Bone marrow (tissue), 2 donors: ENCODE measurements around the gene ABCA4.
"Not testable (repeated sequence)": the region's sequence is repeated elsewhere in the genome, so short reads cannot be mapped to it uniquely, and the experiment has no call there.

Source experiments
- DNase-seq, 2 donors: peaks; one replicate each; lab custom pipeline; 2025; lab: John Stamatoyannopoulos, UW

ABCA4 gene

DNA sequence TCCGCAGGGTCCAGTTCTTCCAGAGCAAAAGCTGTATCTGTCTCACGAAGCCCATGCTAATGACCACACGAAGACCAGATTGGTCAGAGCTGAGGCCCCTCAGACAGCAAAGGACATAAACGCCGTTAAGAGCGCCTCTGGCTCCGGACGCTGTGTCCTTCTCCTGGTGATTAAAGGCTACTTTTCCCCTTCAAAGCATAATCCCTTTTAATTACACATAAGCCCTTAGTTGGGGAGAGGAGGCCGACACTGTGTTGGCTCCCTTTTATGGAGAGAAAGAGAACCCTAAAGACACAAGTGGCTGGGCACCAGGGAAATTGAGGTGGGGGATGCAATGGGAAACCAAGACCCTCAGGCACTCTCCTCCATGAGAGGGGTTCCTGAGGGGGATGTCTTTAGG, at the start of gene ABCA4:
Gene ABCA4, minus strand, starts transcription at position 158 of the 400 bp plus-strand sequence. Its CDS starts 103 bp downstream, at position 55.
- DNase-seq, result no peak

DNA sequence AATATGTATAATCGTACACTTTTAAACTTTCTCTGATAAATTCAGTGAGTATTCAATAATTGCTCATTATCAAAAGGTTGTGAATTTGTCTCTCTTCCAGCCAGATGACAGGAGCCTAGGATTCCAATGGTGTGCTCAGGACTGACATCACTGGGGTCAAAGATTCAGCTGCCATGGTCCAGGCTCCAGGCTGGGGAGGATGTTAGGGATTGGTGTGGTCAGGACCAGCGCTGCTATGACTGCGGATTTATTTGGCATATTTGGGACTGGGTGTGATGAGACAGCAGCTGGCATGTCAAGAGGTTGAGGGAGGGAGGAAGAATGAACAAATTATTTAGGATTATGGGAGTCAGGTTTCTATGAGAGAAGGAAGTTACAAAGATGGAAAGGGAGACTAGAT, 48.2 kb upstream of the ABCA4 start:
- no peak for DNase-seq

DNA sequence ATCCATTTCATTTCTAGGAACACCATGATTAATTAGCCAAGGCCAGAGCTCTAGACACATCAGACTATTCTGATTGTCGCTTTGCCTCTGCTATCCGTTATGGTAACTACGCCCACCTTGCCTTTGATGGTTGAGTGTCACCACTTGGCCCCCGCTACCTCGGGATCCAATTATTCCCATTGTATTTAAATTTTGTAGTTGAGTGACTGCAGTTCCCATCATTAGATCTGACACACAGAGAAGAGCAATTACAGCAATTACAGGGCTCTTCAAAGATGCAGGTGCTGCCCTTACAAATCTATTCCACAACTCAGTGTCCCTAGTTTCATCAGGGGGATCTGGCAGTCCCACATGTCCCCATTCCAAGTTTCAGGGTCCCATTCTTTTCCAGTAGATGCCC, 44.9 kb upstream of the ABCA4 start:
- no peak for DNase-seq

DNA sequence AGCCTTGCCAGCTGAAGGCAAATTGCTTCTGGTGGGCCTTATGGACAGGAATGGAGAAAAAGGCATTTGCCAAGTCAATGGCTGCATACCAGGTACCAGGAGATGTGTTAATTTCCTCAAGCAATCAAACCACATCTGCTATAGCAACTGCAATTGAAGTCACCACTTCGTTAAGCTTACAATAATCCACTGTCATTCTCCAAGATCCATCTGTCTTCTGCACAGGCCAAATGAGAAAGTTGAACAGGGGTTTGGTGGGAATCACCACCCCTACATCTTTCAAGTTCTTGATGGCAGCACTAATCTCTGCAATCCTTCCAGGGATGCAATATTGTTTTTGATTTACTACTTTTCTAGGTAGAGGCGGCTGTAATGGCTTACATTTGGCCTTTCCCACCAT, 43.9 kb upstream of the ABCA4 start:
- not testable (repeated sequence) for DNase-seq

DNA sequence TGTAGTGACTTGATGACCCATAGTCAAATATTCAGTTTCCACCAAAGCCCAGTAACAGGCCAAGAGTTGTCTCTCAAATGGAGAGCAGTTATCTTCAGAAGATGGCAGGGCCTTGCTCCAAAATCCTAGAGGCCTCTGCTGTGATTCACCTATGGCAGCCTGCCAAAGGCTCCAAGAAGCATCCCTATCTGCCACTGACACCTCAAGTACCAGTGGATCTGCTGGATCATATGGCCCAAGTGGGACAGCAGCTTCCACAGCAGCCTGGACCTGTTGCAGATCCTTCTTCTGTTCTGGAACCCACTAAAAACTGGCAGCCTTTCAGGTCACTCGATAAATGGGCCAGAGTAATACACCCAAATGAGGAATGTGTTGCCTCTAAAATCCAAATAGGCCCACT, 43.2 kb upstream of the ABCA4 start:
- not testable (repeated sequence) for DNase-seq

DNA sequence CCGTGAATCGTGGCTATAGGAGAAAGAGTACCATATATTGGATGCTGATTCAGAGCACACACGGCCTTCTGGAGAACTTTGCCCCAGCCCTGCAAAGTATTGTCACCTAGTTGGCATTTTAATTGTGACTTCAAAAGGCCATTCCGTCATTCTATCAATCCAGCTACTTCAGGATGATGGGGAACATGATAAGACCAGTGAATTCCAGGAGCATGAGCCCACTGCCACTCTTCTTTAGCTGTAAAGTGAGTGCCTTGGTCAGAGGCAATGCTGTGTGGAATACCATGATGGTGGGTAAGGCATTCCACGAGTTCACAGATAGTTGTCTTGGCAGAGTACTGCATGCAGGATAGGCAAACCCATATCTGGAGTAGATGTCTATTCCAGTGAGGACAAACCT, 42.3 kb upstream of the ABCA4 start:
- not testable (repeated sequence) for DNase-seq

DNA sequence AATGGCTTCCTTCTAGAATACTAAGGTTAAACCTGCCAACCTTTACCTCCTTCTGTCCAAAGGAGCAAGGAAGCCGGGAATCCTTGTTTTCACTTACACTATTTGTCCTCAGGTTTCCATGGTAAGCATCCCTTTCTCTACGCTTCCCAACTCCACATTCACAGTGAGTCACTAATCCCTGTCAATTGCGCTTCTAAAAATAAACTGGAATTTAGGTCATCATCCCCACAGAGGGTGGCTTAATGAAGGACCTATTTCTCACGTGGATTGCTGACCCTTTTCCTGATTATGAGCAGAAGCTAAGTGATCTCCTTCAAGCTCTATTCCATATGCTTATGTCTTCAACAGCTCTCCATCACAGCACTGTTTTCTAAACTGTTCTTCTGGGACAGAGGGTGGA, 39.9 kb upstream of the ABCA4 start:
- no peak for DNase-seq

DNA sequence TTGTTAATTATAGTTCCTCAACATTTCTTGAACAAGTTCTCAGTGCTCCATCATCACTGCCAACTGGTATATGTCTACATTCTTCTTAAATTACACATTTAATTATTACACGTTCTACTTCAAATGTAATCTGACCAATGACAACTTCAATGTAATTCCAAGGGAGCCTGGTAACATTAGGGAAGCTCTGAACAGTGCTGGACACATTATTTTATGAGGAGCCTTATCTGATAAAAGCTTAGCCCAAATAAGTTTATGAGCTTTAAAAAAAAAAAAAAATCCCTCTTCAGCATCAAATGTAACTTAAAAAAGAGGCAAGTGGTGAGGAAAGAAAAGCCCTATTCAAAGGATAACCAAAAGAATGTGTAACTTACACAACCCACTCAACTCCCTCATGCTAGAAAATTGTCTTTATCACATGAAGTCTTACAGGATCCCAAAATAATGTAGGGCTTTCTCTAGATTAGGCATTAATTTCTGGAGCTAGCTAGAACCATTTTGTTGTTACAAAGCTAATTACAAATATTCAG, 35.2 kb upstream of the ABCA4 start:
- DNase-seq, result no peak

DNA sequence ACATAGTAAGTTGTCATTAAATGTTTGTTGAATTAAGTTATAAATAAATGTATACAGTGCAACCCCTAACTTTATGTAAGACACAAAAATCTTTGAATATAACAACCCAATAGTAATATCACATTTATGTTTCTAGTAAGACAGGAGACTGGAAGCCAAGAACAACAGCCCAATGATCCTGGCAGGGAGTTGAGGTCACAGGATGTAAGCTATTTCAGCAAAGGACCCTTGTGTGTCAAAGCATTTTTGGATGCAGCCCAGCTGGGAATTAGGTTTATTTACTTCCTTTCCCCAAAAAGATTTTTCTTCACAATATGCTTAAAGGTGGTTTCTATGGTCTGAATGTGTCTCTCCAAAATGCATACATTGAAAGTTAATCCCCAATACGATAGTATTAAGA, 34.0 kb upstream of the ABCA4 start:
- no peak for DNase-seq

DNA sequence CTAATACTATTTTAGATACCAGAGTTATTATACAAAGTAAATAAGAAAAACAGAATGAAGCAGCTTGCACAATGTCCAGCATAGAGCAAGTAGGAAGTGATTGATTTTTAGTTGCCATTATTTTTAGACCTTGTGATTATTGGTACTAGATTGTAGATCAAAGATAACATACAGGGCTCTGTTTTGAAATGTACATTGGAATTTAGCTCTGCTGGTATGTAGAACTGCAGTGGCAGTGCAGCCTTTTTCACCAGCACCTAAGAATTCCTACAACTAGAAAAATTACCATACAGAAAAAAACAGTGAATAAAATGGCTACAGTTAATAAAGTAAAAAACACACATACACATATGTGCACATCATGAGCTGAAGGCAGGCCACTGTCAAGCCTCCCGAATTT, 32.2 kb upstream of the ABCA4 start:
- no peak for DNase-seq

DNA sequence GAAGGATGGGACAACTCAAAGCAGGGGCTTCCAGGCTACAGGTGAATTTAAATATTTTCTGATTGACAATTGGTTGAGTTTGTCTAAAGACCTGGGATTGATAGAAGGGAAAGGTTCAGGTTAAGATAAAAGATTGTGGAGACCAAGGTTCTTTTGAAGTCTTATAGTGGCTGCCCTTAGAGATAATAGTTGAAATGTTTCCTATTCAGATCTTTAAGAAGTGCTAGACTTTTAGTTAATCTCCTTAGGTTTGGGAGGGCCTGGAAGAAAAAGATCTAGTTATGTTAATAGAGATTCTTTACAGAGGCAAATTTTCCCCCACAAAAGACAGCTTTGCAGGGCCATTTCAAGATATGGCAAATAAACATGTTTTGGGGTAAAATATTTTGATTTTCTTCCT, 28.2 kb upstream of the ABCA4 start:
- not testable (repeated sequence) for DNase-seq

DNA sequence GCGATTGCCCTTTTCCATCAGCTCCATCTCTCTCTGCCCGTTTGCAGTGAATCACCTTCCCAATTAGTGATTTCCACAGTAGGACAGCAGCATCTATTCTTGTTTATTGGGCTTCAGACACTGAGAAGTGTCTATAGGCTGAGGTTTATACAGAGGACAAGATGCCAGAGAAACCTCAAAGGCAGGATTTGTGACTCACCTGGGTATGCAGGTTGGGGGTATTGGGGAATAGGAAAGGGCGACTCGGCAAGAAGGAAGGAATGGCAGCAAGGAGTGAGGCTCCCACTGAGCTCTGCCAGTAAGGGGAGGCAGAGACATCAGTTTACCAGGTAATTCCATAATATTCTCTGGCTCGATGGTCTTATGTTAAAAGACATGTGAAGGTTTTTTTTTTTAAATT, 25.3 kb upstream of the ABCA4 start:
- DNase-seq, result no peak

DNA sequence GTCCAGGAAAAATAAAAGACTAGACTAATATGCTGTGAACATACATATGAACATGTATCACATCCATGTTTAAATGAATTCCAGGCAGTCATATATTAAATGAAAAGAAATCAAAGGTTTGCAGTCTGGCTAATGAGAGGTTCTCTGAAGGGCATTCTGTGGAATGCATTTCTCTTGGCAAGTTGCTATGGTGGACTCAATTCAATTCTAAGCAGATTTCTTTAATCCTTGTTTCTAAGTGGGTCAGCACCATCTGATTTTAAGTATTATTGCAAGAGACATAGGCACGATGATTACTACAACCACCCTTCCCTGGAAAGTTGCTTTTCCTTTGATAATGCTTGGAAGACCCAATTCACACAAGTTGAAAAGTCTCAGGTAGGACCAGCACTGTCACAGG, 23.9 kb upstream of the ABCA4 start:
- DNase-seq, result no peak

DNA sequence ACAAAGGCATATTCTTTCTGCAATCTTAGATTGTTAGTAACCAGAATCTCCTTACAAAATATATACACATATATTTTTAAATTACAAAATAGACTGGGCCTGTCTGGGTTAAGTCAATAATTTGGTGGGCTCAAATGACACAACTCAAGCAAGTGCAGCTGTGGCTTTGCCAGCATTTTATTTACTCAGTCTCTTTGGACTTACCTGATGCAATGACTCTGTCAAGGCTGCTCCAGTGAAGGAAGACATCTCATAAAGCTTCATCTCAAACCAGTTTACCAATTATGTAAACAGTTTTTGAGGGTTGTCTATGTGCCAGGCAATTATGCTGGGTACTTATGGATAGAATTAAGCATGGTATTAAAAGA, 22.8 kb upstream of the ABCA4 start:
- no peak for DNase-seq

DNA sequence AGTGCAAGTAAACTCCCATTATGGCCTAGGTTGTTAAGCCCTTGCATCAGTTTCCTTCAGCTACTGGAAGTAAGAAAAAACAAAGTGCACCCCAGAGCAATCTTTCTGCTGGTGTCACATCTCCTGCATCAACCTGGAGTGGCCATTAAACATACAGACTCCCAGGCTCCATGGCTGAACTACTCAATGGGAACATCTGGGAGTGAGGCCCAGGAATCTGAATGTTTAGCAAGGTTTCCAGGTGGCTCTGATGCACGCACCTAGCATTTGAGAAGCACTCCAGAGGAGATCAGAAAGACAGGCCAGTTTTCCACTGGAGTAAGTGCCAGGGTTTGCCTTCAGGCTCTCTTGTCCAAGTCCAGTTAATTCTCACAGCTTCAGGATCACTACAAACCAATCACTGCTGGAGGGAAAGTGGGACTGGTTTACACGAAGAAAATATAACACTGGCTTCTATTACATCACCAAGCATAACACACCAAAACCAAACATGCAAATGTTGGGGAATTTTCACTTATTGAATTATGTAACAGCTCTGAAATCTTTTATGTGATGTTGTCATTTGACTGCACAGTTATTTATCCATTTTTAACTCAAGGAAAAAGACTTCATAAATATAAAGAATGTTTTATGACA, 22.3 kb upstream of the ABCA4 start:
- DNase-seq, result no peak

DNA sequence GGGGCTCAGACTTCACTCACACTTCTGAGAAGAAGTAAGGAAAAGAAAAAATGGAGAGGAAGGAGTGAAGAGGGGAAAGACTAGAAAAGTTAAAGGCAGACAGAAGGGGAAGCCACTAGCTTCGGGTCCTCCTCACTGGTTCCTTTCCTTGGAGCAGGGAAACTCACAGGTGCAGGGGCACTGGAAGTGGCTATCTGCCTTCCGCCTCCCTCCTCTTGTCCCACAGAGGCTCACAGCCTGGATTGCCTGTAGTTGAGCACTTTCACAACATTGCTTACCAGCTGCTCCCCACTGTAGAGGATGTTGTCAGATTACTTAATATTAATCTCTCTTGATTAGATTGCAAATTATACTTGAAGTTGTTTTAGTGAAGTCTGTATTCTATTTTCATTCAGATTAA, 21.6 kb upstream of the ABCA4 start:
- no peak for DNase-seq

DNA sequence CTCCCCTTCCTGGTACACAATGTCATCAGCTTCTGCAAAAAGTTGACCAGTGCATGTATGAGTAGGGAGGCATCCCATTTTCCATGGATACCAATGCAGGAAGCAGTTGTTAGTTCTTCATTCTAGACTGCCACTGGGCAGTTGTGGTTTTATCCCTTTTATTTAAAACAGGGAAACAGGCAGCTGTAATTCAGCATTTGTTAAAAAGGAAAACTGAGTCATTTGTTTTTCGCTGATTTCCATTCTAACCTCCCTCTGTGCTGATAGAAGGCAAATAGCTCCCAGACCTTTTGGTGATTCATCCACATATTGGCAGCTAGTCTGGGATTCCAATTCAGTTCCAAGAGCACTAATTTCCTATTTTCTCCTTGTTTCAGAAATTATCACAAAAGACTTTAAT, 21.1 kb upstream of the ABCA4 start:
- DNase-seq, result no peak

DNA sequence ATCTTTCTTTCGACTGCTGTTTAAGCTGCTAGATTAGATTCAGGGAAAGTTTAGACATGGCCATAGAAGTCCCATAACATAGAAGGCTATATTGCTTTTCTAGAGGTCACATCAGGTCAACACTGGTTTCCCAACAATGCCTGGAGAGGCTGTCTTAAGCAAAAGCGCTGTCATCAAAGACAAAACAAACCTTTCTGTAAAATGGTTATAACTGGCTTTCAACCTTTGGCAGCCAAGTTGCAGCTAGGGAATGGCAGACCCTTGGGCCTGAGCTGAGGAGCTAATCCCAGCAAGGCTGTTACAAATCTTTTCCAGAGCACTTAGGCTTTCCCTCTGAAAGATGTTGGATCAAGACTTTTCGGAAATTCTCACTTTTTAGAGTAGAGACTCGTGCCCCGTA, 11.2 kb upstream of the ABCA4 start:
- DNase-seq, result no peak

DNA sequence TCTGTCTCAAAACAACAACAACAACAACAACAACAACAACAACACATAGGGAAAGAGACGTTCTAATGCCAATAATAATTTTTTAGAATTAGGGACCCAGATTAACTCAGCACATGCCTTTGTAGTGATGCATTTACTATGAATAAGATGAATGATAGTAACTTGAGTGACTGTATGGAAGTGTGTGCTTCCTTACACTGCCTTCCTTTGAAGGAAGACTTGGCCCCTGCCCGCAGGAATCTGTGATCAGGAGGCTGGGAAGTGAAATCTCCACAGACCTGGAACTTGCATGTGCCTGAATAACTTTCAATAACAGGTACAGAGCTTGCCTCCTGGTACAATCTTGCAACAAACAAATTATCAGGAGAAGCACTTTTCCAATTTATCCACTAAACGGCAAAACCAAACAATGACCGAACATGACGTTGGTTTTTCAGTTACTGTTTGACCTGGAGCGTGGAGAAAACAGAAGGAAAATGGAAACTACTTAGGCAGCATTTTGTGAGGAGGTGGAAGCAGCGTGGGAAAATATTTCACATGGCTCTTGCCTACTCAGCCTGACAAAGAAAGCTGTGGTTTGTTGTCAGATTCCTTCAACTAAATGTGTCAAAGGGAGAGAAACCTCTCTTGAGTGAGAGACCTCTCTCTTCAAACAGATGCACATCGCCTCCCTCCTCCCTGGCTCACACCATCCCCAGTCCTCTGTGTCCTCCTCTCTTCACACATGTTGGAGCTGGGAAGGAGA, 10.1 kb upstream of the ABCA4 start:
- DNase-seq, result no peak

DNA sequence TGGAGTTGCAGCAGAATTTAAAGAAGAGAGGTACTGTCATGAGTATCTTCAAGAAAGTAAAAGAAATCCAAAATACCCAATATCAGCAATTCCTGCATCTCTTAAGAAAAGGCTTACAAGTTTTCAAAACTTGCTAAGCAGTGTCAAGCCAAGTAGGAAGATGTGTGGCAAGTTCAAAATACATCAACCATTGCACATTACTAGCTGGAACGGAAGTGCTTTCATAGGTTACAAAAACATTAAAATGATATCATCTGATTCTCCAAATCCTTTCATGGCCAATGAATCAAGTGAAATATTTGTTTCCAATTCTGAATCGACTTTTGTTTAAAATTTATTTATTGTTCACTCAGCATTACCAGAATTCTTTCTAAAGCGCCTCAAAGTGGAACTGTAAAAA, 5.7 kb upstream of the ABCA4 start:
- DNase-seq, result no peak

DNA sequence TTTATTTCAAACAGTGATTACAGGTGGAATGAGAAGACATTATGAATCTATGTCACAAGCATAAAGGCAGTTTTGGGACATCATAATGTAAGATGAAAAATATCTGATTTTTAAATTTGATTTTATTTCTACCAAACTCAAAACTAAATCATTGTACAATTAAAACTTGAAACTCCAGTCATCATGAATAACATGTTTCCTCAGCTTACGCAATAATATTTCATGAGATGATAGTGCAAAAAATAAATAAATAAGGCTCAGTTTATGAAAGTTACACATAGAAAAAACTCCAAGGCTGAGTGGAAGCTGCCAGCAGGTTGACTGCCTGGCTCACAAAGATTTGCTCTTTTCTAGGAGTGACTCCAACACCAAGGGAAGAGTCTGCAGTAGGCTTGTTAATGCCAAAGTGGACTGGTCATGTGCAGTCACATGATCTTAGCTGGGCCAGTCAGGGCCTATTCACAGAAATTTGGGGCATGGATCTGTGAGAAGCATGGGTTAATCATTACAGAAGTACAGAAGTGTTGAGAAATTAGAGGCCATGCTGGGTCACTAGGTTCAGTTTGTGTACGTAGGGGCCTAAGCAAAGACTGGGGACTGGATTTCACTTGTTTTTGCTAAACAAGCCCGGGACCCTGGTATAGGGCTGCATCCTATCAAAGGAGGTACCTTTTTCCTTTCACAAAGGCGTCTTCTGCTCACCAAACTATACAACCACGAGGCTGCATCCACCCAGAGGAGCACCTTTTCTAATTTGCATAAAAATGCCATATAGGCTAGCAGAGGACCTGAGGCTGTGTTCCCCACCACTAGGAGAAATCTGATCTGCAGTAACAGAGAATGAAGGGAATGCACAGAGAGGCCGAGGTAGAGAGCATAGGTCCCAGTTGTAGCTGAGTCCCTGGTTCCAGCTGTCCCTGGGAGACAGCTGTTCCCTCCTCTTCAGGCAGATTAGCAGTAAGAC, 4.9 kb upstream of the ABCA4 start:
- DNase-seq, result no peak

DNA sequence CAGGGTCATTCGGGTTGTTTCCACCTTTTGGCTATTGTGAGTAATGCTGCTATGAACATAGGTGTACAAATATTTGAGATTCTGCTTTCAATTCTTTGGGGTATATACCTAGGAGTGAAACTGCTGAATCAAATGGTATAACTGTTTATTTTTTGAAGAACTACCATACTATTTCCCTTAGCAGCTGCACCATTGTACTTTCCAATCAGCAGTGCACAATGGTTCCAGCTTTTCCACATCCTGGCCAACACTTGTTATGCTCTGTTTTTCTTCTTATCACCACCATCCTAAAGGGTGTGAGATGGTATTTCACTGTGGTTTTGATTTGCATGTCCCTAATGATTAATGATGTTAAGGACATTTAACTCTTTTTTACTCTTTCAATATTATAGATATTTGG, 3.6 kb upstream of the ABCA4 start:
- DNase-seq, result no peak
